Neural crest cell (in vitro differentiated cells): Measurements from ENCODE around the gene MYO10. TPM values are rescaled to one million over a fixed set of nuclear protein-coding genes. Genes with fewer than 3 reads are reported as not detected.

Experiments used
- DNase-seq: peaks from one replicate; pipeline ENCODE4 v3.0.0; 2021; ENCODE audit warnings: low read depth, mixed read lengths, low spot score
- H3K27ac Mint-ChIP-seq: one replicate; pipeline ENCODE4 v1.8.0; 2021; ENCODE audit warnings: mild to moderate bottlenecking, mixed read lengths; ENCODE audit not compliant: unreplicated experiment
- H3K27me3 Mint-ChIP-seq: 2 replicates; pipeline ENCODE4 v1.8.0; 2021; ENCODE audit warnings: low read depth, mild to moderate bottlenecking, mixed read lengths
- H3K36me3 Mint-ChIP-seq: 2 replicates; pipeline ENCODE4 v1.8.0; 2021; ENCODE audit warnings: low read depth, mild to moderate bottlenecking, mixed read lengths
- H3K4me1 Mint-ChIP-seq: 2 replicates; pipeline ENCODE4 v1.8.0; 2021; ENCODE audit warnings: mixed read lengths
- H3K4me3 Mint-ChIP-seq: one replicate; pipeline ENCODE4 v1.8.0; 2021; ENCODE audit warnings: mild to moderate bottlenecking, mixed read lengths
- H3K9me3 Mint-ChIP-seq: 2 replicates; pipeline ENCODE4 v1.8.0; 2021; ENCODE audit warnings: mixed read lengths
- CTCF ChIP-seq: fragments of 200-600 bp; sonication (generic); conservative IDR thresholded peaks from 2 replicates; pipeline ENCODE4 v1.5.0; 2021; ENCODE audit warnings: antibody characterized with exemption, mild to moderate bottlenecking
- total RNA-seq: library from RNA; stranded (reverse); gene quantifications from 2 replicates; pipeline ENCODE4 v1.2.1, GENCODE V29; 2021

Gene MYO10
- total RNA-seq, 1 donor from 2014 or later: 94.4 TPM

GRCh38 chr5:16628376-16628775 lies 307.7 kb downstream of the MYO10 start:
- no peaks in the 10 kb centered on the region for H3K36me3 Mint-ChIP-seq
- DNase-seq: no peak
- no peak overlapping the region for H3K4me3 Mint-ChIP-seq
- H3K27ac Mint-ChIP-seq: no peak overlapping the region
- no peaks in the 10 kb centered on the region for H3K27me3 Mint-ChIP-seq
- no peaks in the 10 kb centered on the region for H3K9me3 Mint-ChIP-seq
- TF ChIP-seq CTCF: no peak
- peaks cover 24% of the 10 kb centered on the region for H3K4me1 Mint-ChIP-seq

- DNase-seq: no peak
- TF ChIP-seq CTCF: no peak
- no peaks in the 10 kb centered on the region for H3K9me3 Mint-ChIP-seq
- peaks cover 24% of the 10 kb centered on the region for H3K4me1 Mint-ChIP-seq
- no peaks in the 10 kb centered on the region for H3K36me3 Mint-ChIP-seq
- no peak overlapping the region for H3K27ac Mint-ChIP-seq
- no peak overlapping the region for H3K4me3 Mint-ChIP-seq
- H3K27me3 Mint-ChIP-seq: no peaks in the 10 kb centered on the region
Observed at GRCh38 chr5:16626696-16627264, 309.3 kb downstream of the MYO10 start.

GRCh38 chr5:16625096-16625495 lies 311.0 kb downstream of the MYO10 start:
- DNase-seq: no peak
- H3K27ac Mint-ChIP-seq: no peak overlapping the region
- H3K4me3 Mint-ChIP-seq: no peak overlapping the region
- H3K36me3 Mint-ChIP-seq: no peaks in the 10 kb centered on the region
- peaks cover 3% of the 10 kb centered on the region for H3K27me3 Mint-ChIP-seq
- peaks cover 24% of the 10 kb centered on the region for H3K4me1 Mint-ChIP-seq
- H3K9me3 Mint-ChIP-seq: no peaks in the 10 kb centered on the region
- no peak for TF ChIP-seq CTCF

GRCh38 chr5:16619136-16619535 lies 317.0 kb downstream of the MYO10 start:
- Mint-ChIP-seq H3K4me1 (peaks cover 8% of the 10 kb centered on the region), H3K9me3 (no peaks in the 10 kb centered on the region), H3K27ac (no peak overlapping the region), H3K4me3 (no peak overlapping the region), H3K36me3 (no peaks in the 10 kb centered on the region), H3K27me3 (peaks cover 19% of the 10 kb centered on the region)
- TF ChIP-seq CTCF: no peak
- DNase-seq: no peak

- Mint-ChIP-seq H3K9me3 (no peaks in the 10 kb centered on the region), H3K27ac (no peak overlapping the region), H3K36me3 (no peaks in the 10 kb centered on the region), H3K4me3 (no peak overlapping the region), H3K27me3 (peaks cover 19% of the 10 kb centered on the region), H3K4me1 (peaks cover 8% of the 10 kb centered on the region)
- TF ChIP-seq CTCF: no peak
- no peak for DNase-seq
Observed at GRCh38 chr5:16618138-16618897, 317.8 kb downstream of the MYO10 start.
